Suprapubic skin (tissue), 3 donors: ENCODE data around the gene SHE.

ENCODE experiments used
- POLR2A ChIP-seq, 2 donors: fragments of 450-650 bp; IDR thresholded peaks; one replicate each; pipeline ENCODE4 v1.6.1; 2017; ENCODE audit warnings: antibody characterized with exemption in 2 of 2, mild to moderate bottlenecking in 2 of 2, moderate library complexity in 2 of 2
- TF ChIP-seq, protein P1 (sequence below), 2 donors: fragments of 200-600 bp in 1 of 2; fragments of 450-650 bp in 1 of 2; sonication (generic) in 1 of 2; IDR thresholded peaks; one replicate each; pipeline ENCODE4 v1.5.1; 2016 to 2019; ENCODE audit warnings: antibody characterized with exemption in 2 of 2, mild to moderate bottlenecking in 1 of 2, moderate library complexity in 1 of 2

DNA sequence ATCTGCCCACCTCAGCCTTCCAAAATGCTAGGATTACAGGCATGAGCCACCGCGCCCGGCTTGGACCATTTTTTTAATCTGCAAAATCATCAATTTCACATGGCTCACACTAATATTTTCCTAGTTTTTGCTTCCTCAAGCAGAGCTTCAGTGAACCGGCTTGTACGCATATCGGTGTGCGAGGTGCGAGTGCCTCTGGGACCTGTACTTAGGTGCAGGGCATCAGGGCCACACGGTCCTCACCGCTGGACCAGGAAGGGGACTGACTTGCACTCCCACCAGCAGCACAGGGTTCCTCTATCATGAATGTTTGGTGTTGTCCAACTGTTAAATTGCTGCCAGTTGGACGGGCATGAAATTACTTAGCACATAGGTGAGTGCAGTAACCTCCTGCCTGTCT lies 15.4 kb upstream of the SHE start:
- TF ChIP-seq POLR2A (IDR thresholded peaks at IDR 0.05) = no peak
- TF ChIP-seq, protein P1, sequence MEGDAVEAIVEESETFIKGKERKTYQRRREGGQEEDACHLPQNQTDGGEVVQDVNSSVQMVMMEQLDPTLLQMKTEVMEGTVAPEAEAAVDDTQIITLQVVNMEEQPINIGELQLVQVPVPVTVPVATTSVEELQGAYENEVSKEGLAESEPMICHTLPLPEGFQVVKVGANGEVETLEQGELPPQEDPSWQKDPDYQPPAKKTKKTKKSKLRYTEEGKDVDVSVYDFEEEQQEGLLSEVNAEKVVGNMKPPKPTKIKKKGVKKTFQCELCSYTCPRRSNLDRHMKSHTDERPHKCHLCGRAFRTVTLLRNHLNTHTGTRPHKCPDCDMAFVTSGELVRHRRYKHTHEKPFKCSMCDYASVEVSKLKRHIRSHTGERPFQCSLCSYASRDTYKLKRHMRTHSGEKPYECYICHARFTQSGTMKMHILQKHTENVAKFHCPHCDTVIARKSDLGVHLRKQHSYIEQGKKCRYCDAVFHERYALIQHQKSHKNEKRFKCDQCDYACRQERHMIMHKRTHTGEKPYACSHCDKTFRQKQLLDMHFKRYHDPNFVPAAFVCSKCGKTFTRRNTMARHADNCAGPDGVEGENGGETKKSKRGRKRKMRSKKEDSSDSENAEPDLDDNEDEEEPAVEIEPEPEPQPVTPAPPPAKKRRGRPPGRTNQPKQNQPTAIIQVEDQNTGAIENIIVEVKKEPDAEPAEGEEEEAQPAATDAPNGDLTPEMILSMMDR (IDR thresholded peaks at IDR 0.05) = no peak
